ENCODE results near the gene HYKK. TPM values are rescaled to one million over a fixed set of nuclear protein-coding genes. Genes with fewer than 3 reads are reported as not detected.

Gene HYKK
- total RNA-seq, 2 donors from 2014 or later = 6.2 to 11.2 TPM

DNA sequence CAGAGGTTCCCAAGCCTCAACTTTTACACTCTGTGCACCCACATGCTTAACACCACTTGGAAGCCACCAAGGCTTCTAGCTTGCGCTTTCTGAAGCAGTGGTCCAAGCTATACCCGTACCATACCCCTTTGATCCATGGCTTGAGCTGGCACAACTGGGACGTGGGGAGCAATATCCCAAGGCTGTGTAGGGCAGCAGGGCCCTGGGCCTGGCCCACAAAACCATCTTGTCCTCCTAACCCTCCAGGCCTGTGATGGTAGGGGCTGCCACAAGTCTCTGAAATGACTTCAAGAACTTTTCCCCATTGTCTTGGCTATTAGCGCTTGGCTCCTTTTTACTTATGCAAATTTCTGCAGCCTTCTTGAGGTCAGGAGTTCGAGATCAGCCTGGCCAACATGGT lies 16.9 kb downstream of the HYKK start:
- Histone ChIP-seq H3K4me3 (no peak overlapping the region), H3K36me3 (no peaks in the 10 kb centered on the region), H3K4me1 (replicated peaks) (no peaks in the 10 kb centered on the region), H3K9me3 (no peaks in the 10 kb centered on the region), H3K27ac (no peak overlapping the region), H3K27me3 (replicated peaks; ENCODE audit: insufficient read depth) (no peaks in the 10 kb centered on the region)
- intact Hi-C loops (cut with DNase I) = no loop called here
- no peak for DNase-seq (ENCODE audit: low spot score)
- 89% methylated on average over 5 of the region's 5 CpGs for WGBS
- TF ChIP-seq POLR2AphosphoS5 (IDR thresholded peaks at IDR 0.05) = no peak
- TF ChIP-seq, protein P1, sequence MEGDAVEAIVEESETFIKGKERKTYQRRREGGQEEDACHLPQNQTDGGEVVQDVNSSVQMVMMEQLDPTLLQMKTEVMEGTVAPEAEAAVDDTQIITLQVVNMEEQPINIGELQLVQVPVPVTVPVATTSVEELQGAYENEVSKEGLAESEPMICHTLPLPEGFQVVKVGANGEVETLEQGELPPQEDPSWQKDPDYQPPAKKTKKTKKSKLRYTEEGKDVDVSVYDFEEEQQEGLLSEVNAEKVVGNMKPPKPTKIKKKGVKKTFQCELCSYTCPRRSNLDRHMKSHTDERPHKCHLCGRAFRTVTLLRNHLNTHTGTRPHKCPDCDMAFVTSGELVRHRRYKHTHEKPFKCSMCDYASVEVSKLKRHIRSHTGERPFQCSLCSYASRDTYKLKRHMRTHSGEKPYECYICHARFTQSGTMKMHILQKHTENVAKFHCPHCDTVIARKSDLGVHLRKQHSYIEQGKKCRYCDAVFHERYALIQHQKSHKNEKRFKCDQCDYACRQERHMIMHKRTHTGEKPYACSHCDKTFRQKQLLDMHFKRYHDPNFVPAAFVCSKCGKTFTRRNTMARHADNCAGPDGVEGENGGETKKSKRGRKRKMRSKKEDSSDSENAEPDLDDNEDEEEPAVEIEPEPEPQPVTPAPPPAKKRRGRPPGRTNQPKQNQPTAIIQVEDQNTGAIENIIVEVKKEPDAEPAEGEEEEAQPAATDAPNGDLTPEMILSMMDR (IDR thresholded peaks at IDR 0.05) = no peak
- no peak for TF ChIP-seq POLR2A (IDR thresholded peaks at IDR 0.05)

DNA sequence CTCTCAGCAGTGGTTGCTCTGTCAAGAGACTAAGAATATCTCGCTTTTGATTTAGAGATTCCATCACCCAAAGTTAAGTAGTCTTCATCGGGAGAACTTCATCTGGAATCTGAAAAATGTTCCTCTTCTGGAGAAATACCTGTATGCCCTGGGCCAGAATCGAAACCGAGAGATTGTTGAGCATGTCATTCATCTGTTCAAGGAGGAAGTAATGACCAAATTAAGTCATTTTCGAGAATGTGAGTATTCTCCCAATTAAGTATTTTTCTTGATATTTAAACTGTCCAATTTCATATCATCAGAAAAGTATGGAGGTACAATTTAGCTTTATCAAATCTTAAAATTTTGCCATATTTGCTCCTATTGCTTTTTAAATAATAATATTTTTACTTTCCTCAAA lies 19.9 kb downstream of the HYKK start:
- TF ChIP-seq POLR2AphosphoS5 (IDR thresholded peaks at IDR 0.05) (no peak), POLR2A (IDR thresholded peaks at IDR 0.05) (no peak)
- TF ChIP-seq, protein P1 (IDR thresholded peaks at IDR 0.05) = no peak
- Histone ChIP-seq H3K27me3 (replicated peaks; ENCODE audit: insufficient read depth) (no peaks in the 10 kb centered on the region), H3K36me3 (no peaks in the 10 kb centered on the region), H3K27ac (no peak overlapping the region), H3K4me3 (no peak overlapping the region), H3K9me3 (no peaks in the 10 kb centered on the region), H3K4me1 (replicated peaks) (no peaks in the 10 kb centered on the region)
- WGBS = 88% methylated on average over 5 of the region's 5 CpGs
- intact Hi-C loops (cut with DNase I) = no loop called here
- DNase-seq (ENCODE audit: low spot score) = no peak

DNA sequence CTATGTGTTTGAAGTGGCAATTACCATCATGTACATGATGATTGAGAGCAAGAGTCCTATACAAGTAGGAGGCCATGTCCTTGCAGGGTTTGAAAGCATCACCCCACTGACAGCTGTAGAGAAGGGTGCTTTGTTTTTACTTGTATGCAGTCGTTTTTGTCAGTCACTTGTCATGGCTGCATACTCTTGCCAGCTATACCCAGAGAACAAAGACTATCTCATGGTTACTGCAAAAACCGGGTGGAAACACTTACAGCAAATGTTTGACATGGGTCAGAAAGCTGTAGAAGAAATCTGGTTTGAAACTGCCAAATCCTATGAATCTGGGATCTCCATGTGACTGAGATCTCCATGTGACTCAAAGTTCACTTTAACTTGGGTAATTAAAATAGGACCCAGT lies 26.0 kb downstream of the HYKK start:
- H3K27me3 ChIP-seq (replicated peaks; ENCODE audit: insufficient read depth) = no peaks in the 10 kb centered on the region
- H3K27ac ChIP-seq = no peak overlapping the region
- no peaks in the 10 kb centered on the region for H3K36me3 ChIP-seq
- 60% methylated on average over 2 of the region's 2 CpGs for WGBS
- no peak for DNase-seq (ENCODE audit: low spot score)
- H3K4me3 ChIP-seq = no peak overlapping the region
- no peaks in the 10 kb centered on the region for H3K4me1 ChIP-seq (replicated peaks)
- H3K9me3 ChIP-seq = no peaks in the 10 kb centered on the region
- TF ChIP-seq, protein P1 (IDR thresholded peaks at IDR 0.05) = no peak
- TF ChIP-seq POLR2A (IDR thresholded peaks at IDR 0.05) = no peak
- no peak for TF ChIP-seq POLR2AphosphoS5 (IDR thresholded peaks at IDR 0.05)
- intact Hi-C loops (cut with DNase I) = no loop called here

DNA sequence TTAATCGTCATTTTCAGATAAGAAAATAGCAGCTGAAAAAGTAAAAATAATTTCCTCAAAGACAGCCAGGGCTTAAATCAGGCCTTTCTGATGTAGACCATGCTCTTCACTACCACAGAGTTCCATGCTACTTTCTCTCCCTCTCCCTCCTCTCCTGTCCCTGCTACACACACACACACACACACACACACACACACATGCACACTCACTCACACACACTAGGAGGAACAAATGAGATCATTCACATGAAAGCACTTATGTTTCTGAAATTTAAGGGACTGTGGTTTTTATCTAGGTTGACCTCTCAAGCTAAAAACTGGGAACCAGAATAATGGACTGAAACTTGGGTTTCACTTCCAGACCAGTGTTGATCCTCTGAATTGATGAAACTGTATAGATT lies 28.8 kb downstream of the HYKK start:
- WGBS = 97% methylated on average over 1 of the region's 1 CpG
- no peak for DNase-seq (ENCODE audit: low spot score)
- no peaks in the 10 kb centered on the region for H3K36me3 ChIP-seq
- intact Hi-C loops (cut with DNase I) = no loop called here
- H3K27me3 ChIP-seq (replicated peaks; ENCODE audit: insufficient read depth) = no peaks in the 10 kb centered on the region
- no peaks in the 10 kb centered on the region for H3K9me3 ChIP-seq
- no peak overlapping the region for H3K4me3 ChIP-seq
- H3K27ac ChIP-seq = no peak overlapping the region
- no peaks in the 10 kb centered on the region for H3K4me1 ChIP-seq (replicated peaks)
- TF ChIP-seq, protein P1 (IDR thresholded peaks at IDR 0.05) = no peak
- TF ChIP-seq POLR2A (IDR thresholded peaks at IDR 0.05) (no peak), POLR2AphosphoS5 (IDR thresholded peaks at IDR 0.05) (no peak)

DNA sequence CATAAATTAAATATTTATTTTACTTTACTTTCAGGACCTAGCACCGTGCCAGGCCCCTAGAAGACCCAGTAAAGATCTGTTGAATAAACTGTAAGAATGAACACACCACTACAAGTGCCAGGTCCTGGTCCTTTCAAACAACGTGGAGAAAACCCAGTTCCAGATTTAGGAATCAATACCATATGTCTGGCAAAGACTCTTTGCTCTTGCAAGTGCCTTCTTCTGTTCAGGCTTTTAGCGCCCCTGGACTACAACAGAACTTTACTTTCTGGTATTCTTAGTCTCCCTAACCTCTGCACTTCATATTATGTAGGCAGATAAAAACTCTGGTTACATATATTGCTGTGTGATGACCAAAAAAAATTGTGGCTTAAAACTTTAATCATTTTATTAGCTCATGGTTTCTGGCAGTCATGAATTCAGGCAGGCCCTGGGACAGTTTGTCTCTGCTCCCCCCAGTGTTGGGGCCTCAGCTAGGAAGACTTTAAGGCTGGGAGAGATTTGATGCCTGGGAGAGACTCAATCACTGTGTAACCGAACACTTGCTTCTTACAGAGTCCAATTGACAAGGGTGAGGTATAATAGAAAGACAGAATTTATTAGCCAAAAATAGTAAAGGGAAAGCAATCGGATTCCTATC lies 30.0 kb downstream of the HYKK start:
- no peaks in the 10 kb centered on the region for H3K27me3 ChIP-seq (replicated peaks; ENCODE audit: insufficient read depth)
- WGBS = 79% methylated on average over 5 of the region's 5 CpGs
- H3K36me3 ChIP-seq = no peaks in the 10 kb centered on the region
- TF ChIP-seq, protein P1 (IDR thresholded peaks at IDR 0.05) = no peak
- no peak for TF ChIP-seq POLR2AphosphoS5 (IDR thresholded peaks at IDR 0.05)
- TF ChIP-seq POLR2A (IDR thresholded peaks at IDR 0.05) = no peak
- no peaks in the 10 kb centered on the region for H3K9me3 ChIP-seq
- intact Hi-C loops (cut with DNase I) = no loop called here
- H3K4me3 ChIP-seq = no peak overlapping the region
- H3K4me1 ChIP-seq (replicated peaks) = no peaks in the 10 kb centered on the region
- H3K27ac ChIP-seq = no peak overlapping the region
- no peak for DNase-seq (ENCODE audit: low spot score)

All from prostate gland (tissue), 2 donors.